ENCODE data around the gene SGCD. TPM values are rescaled to one million over a fixed set of nuclear protein-coding genes. Genes with fewer than 3 reads are reported as not detected.

SGCD gene
- total RNA-seq, 1 donor = 11.7 TPM

GRCh38 chr5:156589104-156589945 is 262.4 kb downstream of the SGCD start:
- TF ChIP-seq CTCF (IDR thresholded peaks at IDR 0.05; ENCODE audit: insufficient read depth, low read length) = no peak
- no peak for DNase-seq (ENCODE audit: low read depth)
- no peak overlapping the region for H3K4me3 ChIP-seq (ENCODE audit: low read depth, low read length)

- no peak for TF ChIP-seq CTCF (IDR thresholded peaks at IDR 0.05; ENCODE audit: insufficient read depth, low read length)
- H3K4me3 ChIP-seq (ENCODE audit: low read depth, low read length) = no peak overlapping the region
- no peak for DNase-seq (ENCODE audit: low read depth)
These were observed 262.9 kb downstream of the SGCD start for GRCh38 chr5:156589946-156590216.

- TF ChIP-seq CTCF (IDR thresholded peaks at IDR 0.05; ENCODE audit: insufficient read depth, low read length) = no peak
- H3K4me3 ChIP-seq (ENCODE audit: low read depth, low read length) = no peak overlapping the region
- DNase-seq (ENCODE audit: low read depth) = no peak
These were observed 264.0 kb downstream of the SGCD start for GRCh38 chr5:156590978-156591377.

GRCh38 chr5:156591631-156592030 is 264.7 kb downstream of the SGCD start:
- TF ChIP-seq CTCF (IDR thresholded peaks at IDR 0.05; ENCODE audit: insufficient read depth, low read length) = no peak
- H3K4me3 ChIP-seq (ENCODE audit: low read depth, low read length) = no peak overlapping the region
- no peak for DNase-seq (ENCODE audit: low read depth)

- no peak overlapping the region for H3K4me3 ChIP-seq (ENCODE audit: low read depth, low read length)
- no peak for DNase-seq (ENCODE audit: low read depth)
- no peak for TF ChIP-seq CTCF (IDR thresholded peaks at IDR 0.05; ENCODE audit: insufficient read depth, low read length)
These were observed 266.6 kb downstream of the SGCD start for GRCh38 chr5:156593546-156593945.

- DNase-seq (ENCODE audit: low read depth) = no peak
- H3K4me3 ChIP-seq (ENCODE audit: low read depth, low read length) = no peak overlapping the region
- TF ChIP-seq CTCF (IDR thresholded peaks at IDR 0.05; ENCODE audit: insufficient read depth, low read length) = no peak
These were observed 267.4 kb downstream of the SGCD start for GRCh38 chr5:156594406-156594805.
